Esophagus (tissue), 2 donors: ENCODE measurements around the gene SNAI3. TPM values are rescaled to one million over a fixed set of nuclear protein-coding genes. Genes with fewer than 3 reads are reported as not detected.

Experiments
- H3K27ac ChIP-seq, 2 donors: one replicate each; pipeline ENCODE4 v1.5.1; 2013; ENCODE audit warnings: low read depth in 2 of 2, mild to moderate bottlenecking in 2 of 2, inconsistent platforms in 1 of 2, low read length in 1 of 2, moderate library complexity in 1 of 2
- H3K27me3 ChIP-seq, 2 donors: one replicate each; pipeline ENCODE4 v1.6.1; 2013; ENCODE audit warnings: low read length in 2 of 2, control low read depth in 1 of 2, mild to moderate bottlenecking in 1 of 2; ENCODE audit not compliant: insufficient read depth in 2 of 2, control insufficient read depth in 1 of 2
- H3K36me3 ChIP-seq, 2 donors: one replicate each; pipeline ENCODE4 v1.6.1; 2013; ENCODE audit warnings: low read length in 1 of 2; ENCODE audit not compliant: control insufficient read depth in 2 of 2, insufficient read depth in 2 of 2
- H3K4me1 ChIP-seq, 2 donors: one replicate each; pipeline ENCODE4 v1.6.1; 2013; ENCODE audit warnings: low read length in 1 of 2; ENCODE audit not compliant: control insufficient read depth in 2 of 2, insufficient read depth in 2 of 2
- H3K4me3 ChIP-seq, 2 donors: one replicate each; pipeline ENCODE4 v1.5.1; 2013; ENCODE audit warnings: low read length in 2 of 2, mild to moderate bottlenecking in 2 of 2, low read depth in 1 of 2, moderate library complexity in 1 of 2
- H3K9me3 ChIP-seq, 2 donors: one replicate each; pipeline ENCODE4 v1.6.1; 2013; ENCODE audit warnings: mild to moderate bottlenecking in 2 of 2, low read depth in 1 of 2, low read length in 1 of 2, moderate library complexity in 1 of 2; ENCODE audit not compliant: control insufficient read depth in 2 of 2, insufficient read depth in 1 of 2
- WGBS, 2 donors: extraction: QIAGEN DNeasy Blood & Tissue Kit; methylation state at CpG; one replicate each; pipeline ENCODE4 v1.1.7; 2013; 5-methylcytosine and 5-hydroxymethylcytosine counted together
- polyA plus RNA-seq, 2 donors: library from polyadenylated mRNA; stranded (reverse); fragments of 200-250 nt; gene quantifications; one replicate each; pipeline ENCODE4 v1.2.3, GENCODE V29; 2013
- donor health status: healthy with polysubstance abuse.
- donor health status: Bipolar disorder and iron deficiency.

The SNAI3 gene
- polyA plus RNA-seq, 2 donors: 0.24 to 0.28 TPM

DNA sequence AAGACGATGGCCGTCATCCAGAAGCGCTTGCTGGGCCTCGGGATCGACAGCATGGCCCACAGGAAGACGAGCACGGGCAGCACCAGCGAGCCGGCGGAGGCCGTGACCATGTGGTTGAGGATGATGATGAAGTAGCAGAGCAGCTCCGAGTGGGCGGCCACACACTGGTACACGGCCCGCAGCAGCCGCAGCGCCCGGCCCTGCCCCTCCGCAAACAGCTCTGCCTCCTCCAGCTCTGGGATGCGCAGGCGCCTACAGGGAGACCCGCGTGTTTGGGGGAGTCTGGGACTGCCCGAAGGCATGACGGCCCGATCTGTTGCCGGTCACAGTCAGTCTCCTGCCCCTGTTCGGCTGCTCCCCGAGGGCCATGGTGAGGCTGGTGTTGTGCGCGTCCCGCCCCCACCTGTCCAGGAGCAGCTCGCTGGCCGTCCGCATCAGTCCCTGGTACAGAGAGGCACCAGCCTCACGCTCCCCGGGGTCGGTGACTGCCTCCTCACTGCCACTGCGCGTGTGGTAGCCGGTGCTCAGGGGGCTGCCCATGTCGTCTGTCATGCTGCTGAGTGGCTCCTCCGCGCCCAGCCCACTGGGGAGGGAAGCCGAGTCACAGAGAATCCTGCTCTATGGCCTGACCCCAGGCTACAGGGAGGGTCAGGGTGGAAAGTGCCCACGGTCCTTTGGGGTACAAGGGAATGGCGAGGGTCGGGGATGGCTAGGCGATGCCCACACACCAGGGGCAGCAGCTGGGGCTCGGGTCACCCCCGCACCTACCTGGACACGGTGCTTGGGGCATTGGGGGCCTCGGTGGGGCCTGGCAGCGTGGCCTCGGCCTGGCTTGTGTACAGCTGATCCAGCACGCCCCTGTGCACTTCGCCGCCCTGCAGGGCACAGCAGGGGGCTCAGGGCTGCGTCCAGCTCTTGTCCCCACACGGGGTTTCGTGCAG, 35.8 kb upstream of the SNAI3 start:
- Histone ChIP-seq H3K36me3 (peaks cover 16 to 83% of the 10 kb centered on the region in 2 donors), H3K27me3 (no peaks in the 10 kb centered on the region), H3K27ac (no peak overlapping the region), H3K4me1 (no peaks in the 10 kb centered on the region), H3K4me3 (no peak overlapping the region), H3K9me3 (no peaks in the 10 kb centered on the region)
- 94 to 95% methylated on average over 57 to 61 of the region's 61 CpGs for WGBS, 2 donors

DNA sequence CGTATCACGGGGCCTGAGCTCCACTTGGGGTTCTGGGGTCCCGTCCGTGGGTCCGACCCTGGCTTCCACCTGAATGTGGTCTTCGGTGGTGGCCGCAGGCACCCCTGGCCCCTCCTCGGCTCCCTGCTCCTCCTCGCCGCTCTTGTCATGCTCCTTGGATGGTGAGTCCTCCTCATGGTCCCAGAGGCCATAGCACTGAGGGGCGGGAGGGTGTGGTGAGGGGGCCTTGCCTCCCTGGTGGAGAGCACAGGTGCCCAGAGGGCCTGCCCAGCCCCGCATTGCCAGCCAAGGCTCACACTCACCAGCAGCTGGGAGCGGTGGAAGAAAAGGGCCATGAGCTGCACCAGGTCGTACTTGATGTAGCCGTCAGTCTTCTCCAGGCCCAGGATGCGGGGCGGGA, 34.9 kb upstream of the SNAI3 start:
- H3K27ac ChIP-seq: no peak overlapping the region
- 94 to 97% methylated on average over 17 of the region's 17 CpGs for WGBS, 2 donors
- H3K9me3 ChIP-seq: no peaks in the 10 kb centered on the region
- H3K4me1 ChIP-seq: no peaks in the 10 kb centered on the region
- H3K4me3 ChIP-seq: no peak overlapping the region
- H3K27me3 ChIP-seq: no peaks in the 10 kb centered on the region
- peaks cover 17 to 83% of the 10 kb centered on the region in 2 donors for H3K36me3 ChIP-seq

GRCh38 chr16:88720396-88720970, 34.2 kb upstream of the SNAI3 start:
- H3K9me3 ChIP-seq: no peaks in the 10 kb centered on the region
- no peak overlapping the region for H3K4me3 ChIP-seq
- H3K4me1 ChIP-seq: no peaks in the 10 kb centered on the region
- H3K36me3 ChIP-seq: peaks cover 19 to 84% of the 10 kb centered on the region in 2 donors
- 92 to 94% methylated on average over 23 of the region's 23 CpGs for WGBS, 2 donors
- H3K27ac ChIP-seq: no peak overlapping the region
- no peaks in the 10 kb centered on the region for H3K27me3 ChIP-seq

DNA sequence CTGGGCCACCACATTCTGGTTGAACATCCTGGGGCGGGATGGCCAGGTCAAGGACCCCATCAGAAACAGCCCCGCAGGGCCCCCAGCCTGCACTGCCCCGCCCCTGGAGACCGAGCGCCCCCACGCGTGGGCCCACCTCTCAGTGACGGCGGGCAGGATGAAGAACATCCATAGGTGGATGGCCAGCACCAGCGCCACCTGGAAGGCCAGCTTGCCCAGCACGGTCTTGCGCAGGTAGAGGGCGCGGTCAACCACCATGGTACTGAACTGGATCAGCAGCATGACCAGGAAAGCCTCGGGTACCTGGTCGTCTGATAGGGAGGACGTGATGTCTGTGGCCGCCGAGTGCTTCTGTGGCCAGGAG, 33.6 kb upstream of the SNAI3 start:
- Histone ChIP-seq H3K4me3 (no peak overlapping the region), H3K27me3 (no peaks in the 10 kb centered on the region), H3K9me3 (no peaks in the 10 kb centered on the region), H3K27ac (no peak overlapping the region), H3K36me3 (peaks cover 24 to 84% of the 10 kb centered on the region in 2 donors), H3K4me1 (no peaks in the 10 kb centered on the region)
- WGBS, 2 donors: 94 to 95% methylated on average over 19 of the region's 19 CpGs

DNA sequence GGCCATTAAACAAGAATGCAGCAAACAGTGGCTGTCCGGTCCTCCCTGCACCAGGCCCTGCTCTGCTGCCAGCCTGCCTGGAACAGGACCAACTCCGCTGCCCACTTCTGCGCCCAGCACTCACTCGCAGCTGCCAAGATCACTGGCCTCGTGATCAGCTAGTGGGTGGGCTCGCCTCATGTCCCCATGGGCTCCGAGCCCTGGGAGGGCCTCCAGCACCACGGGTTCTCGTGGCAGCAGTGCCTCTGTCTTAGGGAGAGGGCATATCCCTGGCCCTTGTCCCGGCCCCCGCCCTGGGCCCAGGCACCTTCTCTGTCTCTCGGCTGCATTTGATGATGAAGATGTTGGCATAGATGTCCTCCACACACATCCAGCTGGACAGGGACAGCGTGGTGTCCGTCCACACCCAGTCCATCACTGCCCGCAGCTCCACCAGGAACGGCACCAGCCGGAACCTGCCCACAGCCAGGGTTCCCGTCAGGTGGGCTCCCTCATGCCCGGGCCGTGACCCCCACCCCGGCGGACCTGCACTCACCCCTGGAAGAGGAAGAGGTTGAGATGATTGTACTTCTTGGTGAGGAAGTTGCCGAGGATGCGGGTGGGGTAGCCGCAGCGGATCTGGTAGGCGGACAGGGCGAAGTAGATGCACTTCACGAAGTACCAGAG, 33.1 kb upstream of the SNAI3 start:
- no peaks in the 10 kb centered on the region for H3K9me3 ChIP-seq
- peak overlapping the region in 1 of 2 donors; percentile 29 for H3K27ac ChIP-seq
- H3K4me1 ChIP-seq: no peaks in the 10 kb centered on the region
- 88% methylated on average over 29 of the region's 29 CpGs for WGBS, 2 donors
- H3K36me3 ChIP-seq: peaks cover 28 to 85% of the 10 kb centered on the region in 2 donors
- H3K27me3 ChIP-seq: no peaks in the 10 kb centered on the region
- no peak overlapping the region for H3K4me3 ChIP-seq

GRCh38 chr16:88718178-88718577, 31.9 kb upstream of the SNAI3 start:
- Histone ChIP-seq H3K27ac (no peak overlapping the region), H3K4me1 (no peaks in the 10 kb centered on the region), H3K9me3 (no peaks in the 10 kb centered on the region), H3K36me3 (peaks cover 28 to 88% of the 10 kb centered on the region in 2 donors), H3K27me3 (no peaks in the 10 kb centered on the region), H3K4me3 (no peak overlapping the region)
- WGBS, 2 donors: 85 to 91% methylated on average over 11 of the region's 11 CpGs

DNA sequence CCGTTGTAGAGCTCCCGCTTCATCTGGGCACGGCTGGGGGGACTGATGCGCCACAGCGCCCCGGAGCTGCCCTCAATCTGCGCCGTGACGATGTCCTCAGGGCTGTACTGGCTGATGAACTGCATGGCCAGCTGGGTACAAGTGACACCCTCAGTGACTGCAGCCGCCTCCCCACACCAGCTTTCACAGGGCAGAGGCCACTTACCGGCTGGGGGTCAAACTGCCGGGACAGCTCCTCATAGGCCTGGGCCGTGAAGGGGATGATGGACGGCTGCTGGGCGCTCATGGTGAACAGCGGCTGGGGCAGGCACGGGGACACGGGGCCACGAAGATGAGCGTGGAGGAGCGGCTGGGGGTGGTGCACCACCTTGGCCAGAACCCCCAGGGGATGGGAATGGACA, 30.3 kb upstream of the SNAI3 start:
- Histone ChIP-seq H3K27me3 (no peaks in the 10 kb centered on the region), H3K27ac (no peak overlapping the region), H3K9me3 (no peaks in the 10 kb centered on the region), H3K4me3 (no peak overlapping the region), H3K36me3 (peaks cover 28 to 74% of the 10 kb centered on the region in 2 donors), H3K4me1 (no peaks in the 10 kb centered on the region)
- 95 to 97% methylated on average over 21 of the region's 21 CpGs for WGBS, 2 donors

GRCh38 chr16:88716201-88716600, 29.9 kb upstream of the SNAI3 start:
- no peak overlapping the region for H3K27ac ChIP-seq
- 93 to 94% methylated on average over 15 of the region's 15 CpGs for WGBS, 2 donors
- peaks cover 26 to 70% of the 10 kb centered on the region in 2 donors for H3K36me3 ChIP-seq
- H3K27me3 ChIP-seq: no peaks in the 10 kb centered on the region
- no peak overlapping the region for H3K4me3 ChIP-seq
- H3K4me1 ChIP-seq: no peaks in the 10 kb centered on the region
- H3K9me3 ChIP-seq: no peaks in the 10 kb centered on the region

- 90 to 94% methylated on average over 57 of the region's 57 CpGs for WGBS, 2 donors
- Histone ChIP-seq H3K36me3 (peaks cover 21 to 64% of the 10 kb centered on the region in 2 donors), H3K4me3 (no peak overlapping the region), H3K27me3 (no peaks in the 10 kb centered on the region), H3K27ac (no peak overlapping the region), H3K4me1 (no peaks in the 10 kb centered on the region), H3K9me3 (no peaks in the 10 kb centered on the region)
Measured at GRCh38 chr16:88715312-88716190, 29.2 kb upstream of the SNAI3 start.
